OCI-LY1 (cell line): ENCODE measurements around the gene RPL28.
A peak's percentile ranks its signal among the peaks of the same experiment; 100 is the strongest.

Experiments
- H2AFZ ChIP-seq: fragments of 200-600 bp; sonication (generic), shearing (Covaris generic); 2 replicates; pipeline ENCODE4 v1.6.0; 2014; ENCODE audit warnings: antibody characterized with exemption, mild to moderate bottlenecking, low read length
- H3F3A ChIP-seq: fragments of 200-600 bp; sonication (generic), shearing (Covaris generic); 2 replicates; pipeline ENCODE4 v1.6.0; 2014; ENCODE audit warnings: mild to moderate bottlenecking, antibody characterized with exemption, low read length, moderate library complexity; ENCODE audit not compliant: insufficient read depth
- H3K27ac ChIP-seq: fragments of 200-600 bp; sonication (generic); 2 replicates; pipeline ENCODE4 v1.5.1; 2014; ENCODE audit warnings: low read length, mixed run types, mild to moderate bottlenecking, low read depth; ENCODE audit not compliant: poor library complexity, severe bottlenecking
- H3K27me3 ChIP-seq: fragments of 200-600 bp; sonication (generic); 2 replicates; pipeline ENCODE4 v1.6.0; 2014; ENCODE audit warnings: antibody characterized with exemption, mild to moderate bottlenecking, low read length, moderate library complexity; ENCODE audit not compliant: insufficient read depth
- H3K36me3 ChIP-seq: fragments of 200-600 bp; sonication (generic); 2 replicates; pipeline ENCODE4 v1.6.1; 2014; ENCODE audit warnings: mild to moderate bottlenecking, antibody characterized with exemption, low read length, moderate library complexity, mixed read lengths; ENCODE audit not compliant: insufficient read depth
- H3K4me1 ChIP-seq: fragments of 200-600 bp; sonication (generic); 2 replicates; pipeline ENCODE4 v1.5.1; 2014; ENCODE audit warnings: mild to moderate bottlenecking, low read length, moderate library complexity; ENCODE audit not compliant: insufficient read depth, severe bottlenecking
- H3K4me2 ChIP-seq: fragments of 200-600 bp; sonication (generic), shearing (Covaris generic); 2 replicates; pipeline ENCODE4 v1.6.1; 2014; ENCODE audit warnings: low read length
- H3K4me3 ChIP-seq: fragments of 200-600 bp; sonication (generic); 2 replicates; pipeline ENCODE4 v1.5.1; 2014; ENCODE audit warnings: low read length, low read depth, mild to moderate bottlenecking, mixed read lengths; ENCODE audit not compliant: poor library complexity, severe bottlenecking
- H3K79me2 ChIP-seq: fragments of 200-600 bp; shearing (Covaris generic); 2 replicates; pipeline ENCODE4 v1.6.1; 2016; ENCODE audit warnings: mixed run types, low read length, mixed read lengths; ENCODE audit not compliant: insufficient read depth
- H3K9ac ChIP-seq: fragments of 200-600 bp; sonication (generic), shearing (Covaris generic); 2 replicates; pipeline ENCODE4 v1.6.1; 2014; ENCODE audit warnings: mild to moderate bottlenecking, low read length, mixed read lengths
- H3K9me2 ChIP-seq: fragments of 200-600 bp; sonication (generic), shearing (Covaris generic); 2 replicates; pipeline ENCODE4 v1.6.1; 2014; ENCODE audit warnings: low read depth, mild to moderate bottlenecking, low read length, mixed read lengths
- H3K9me3 ChIP-seq: fragments of 200-600 bp; shearing (Covaris generic); 2 replicates; pipeline ENCODE4 v1.6.1; 2014; ENCODE audit warnings: low read length, mixed read lengths
- H4K20me1 ChIP-seq: fragments of 200-600 bp; sonication (generic), shearing (Covaris generic); 2 replicates; pipeline ENCODE4 v1.6.0; 2016; ENCODE audit warnings: mild to moderate bottlenecking, low read length; ENCODE audit not compliant: insufficient read depth
- EZH2 ChIP-seq: fragments of 200-600 bp; sonication (generic), shearing (Covaris generic); IDR thresholded peaks from 2 replicates; pipeline ENCODE4 v1.8.0; 2017; ENCODE audit warnings: borderline replicate concordance, mixed run types, mild to moderate bottlenecking, antibody characterized with exemption, low read length, moderate library complexity, mixed read lengths
- TF ChIP-seq, protein P1 (sequence below): fragments of 200-600 bp; sonication (generic), shearing (Covaris generic); IDR thresholded peaks from 2 replicates; pipeline ENCODE4 v1.5.1; 2017; ENCODE audit warnings: mild to moderate bottlenecking, antibody characterized with exemption, low read length, moderate library complexity, mixed read lengths

RPL28 gene

DNA sequence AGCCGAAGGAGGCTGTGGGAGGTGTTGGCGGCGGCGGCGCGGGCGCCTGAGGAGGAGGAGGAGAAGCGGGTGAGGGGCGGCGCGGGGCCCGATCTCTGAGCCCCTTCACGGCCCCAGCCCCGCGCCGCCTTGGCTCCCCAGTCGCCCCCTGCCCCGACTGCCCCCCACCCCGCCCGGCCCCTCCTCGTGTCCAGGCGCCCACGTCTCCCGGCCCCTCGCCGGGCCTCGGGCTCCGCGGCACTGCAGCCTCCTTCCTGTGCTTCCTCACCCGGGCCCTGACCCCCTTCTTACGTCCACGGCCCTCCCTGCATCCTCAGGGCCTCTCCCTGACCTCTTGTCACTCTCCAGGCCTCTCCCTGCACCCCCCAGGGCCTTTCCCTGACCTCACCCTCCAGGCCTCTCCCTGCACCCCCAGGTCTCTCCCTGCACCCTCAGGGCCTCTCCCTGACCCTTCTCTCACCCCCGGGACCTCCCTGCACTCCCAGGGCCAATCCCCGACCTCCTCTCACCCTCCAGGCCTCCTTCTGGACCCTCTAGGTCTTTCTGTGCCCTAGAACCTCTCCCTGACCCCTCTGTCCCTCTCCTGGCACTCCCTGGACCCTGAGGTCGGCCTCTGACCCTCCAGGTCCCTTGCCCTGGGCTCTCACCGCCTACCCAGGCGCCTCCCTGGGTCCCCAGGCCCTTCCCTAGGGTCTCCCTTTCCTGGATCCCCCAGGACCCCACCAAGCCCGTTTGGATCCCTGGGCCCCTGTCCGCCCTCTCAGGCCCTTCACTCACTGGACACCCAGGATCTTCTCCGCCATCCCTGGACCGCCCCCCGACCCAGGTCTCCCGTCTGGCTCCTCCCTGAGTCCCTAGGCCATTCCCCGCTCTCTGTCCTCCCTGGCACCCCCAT is 45.6 kb upstream of the RPL28 start:
- H3K36me3 ChIP-seq, result peaks cover 14% of the 10 kb centered on the region
- peak overlapping the region; percentile 73 for H3K4me3 ChIP-seq
- H3K4me1 ChIP-seq, result peaks cover 25% of the 10 kb centered on the region
- TF ChIP-seq, protein P1, sequence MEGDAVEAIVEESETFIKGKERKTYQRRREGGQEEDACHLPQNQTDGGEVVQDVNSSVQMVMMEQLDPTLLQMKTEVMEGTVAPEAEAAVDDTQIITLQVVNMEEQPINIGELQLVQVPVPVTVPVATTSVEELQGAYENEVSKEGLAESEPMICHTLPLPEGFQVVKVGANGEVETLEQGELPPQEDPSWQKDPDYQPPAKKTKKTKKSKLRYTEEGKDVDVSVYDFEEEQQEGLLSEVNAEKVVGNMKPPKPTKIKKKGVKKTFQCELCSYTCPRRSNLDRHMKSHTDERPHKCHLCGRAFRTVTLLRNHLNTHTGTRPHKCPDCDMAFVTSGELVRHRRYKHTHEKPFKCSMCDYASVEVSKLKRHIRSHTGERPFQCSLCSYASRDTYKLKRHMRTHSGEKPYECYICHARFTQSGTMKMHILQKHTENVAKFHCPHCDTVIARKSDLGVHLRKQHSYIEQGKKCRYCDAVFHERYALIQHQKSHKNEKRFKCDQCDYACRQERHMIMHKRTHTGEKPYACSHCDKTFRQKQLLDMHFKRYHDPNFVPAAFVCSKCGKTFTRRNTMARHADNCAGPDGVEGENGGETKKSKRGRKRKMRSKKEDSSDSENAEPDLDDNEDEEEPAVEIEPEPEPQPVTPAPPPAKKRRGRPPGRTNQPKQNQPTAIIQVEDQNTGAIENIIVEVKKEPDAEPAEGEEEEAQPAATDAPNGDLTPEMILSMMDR, result no peak
- TF ChIP-seq EZH2, result no peak
- H3K27me3 ChIP-seq, result no peaks in the 10 kb centered on the region
- no peaks in the 10 kb centered on the region for H3F3A ChIP-seq
- peak overlapping the region; percentile 89 for H3K4me2 ChIP-seq
- H4K20me1 ChIP-seq, result no peaks in the 10 kb centered on the region
- no peak overlapping the region for H2AFZ ChIP-seq
- no peaks in the 10 kb centered on the region for H3K79me2 ChIP-seq
- H3K27ac ChIP-seq, result no peak overlapping the region
- no peaks in the 10 kb centered on the region for H3K9me2 ChIP-seq
- H3K9me3 ChIP-seq, result no peaks in the 10 kb centered on the region
- H3K9ac ChIP-seq, result peak overlapping the region; percentile 85

DNA sequence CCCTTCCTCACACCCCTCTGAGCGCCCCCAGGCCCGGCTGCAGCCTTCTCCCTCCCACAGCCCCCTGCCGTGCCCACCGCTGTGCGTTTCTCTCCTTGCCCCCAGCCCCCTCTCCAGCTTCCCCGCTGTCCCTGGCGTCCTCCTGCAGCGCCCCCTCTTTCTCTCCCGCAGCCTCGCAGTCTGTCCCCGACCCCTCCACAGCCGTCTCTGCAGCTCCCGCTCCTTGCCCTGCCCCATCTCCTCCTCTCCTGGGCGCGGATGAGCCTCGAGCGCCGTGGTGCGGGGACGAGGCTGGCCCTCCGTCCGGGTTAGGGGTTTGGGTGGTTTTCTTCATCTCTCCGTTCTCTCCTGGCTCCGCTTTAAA is 45.0 kb upstream of the RPL28 start:
- H2AFZ ChIP-seq, result no peak overlapping the region
- TF ChIP-seq EZH2, result no peak
- TF ChIP-seq, protein P1, result peak; percentile 45; the same call in 1 of the 2 replicates

DNA sequence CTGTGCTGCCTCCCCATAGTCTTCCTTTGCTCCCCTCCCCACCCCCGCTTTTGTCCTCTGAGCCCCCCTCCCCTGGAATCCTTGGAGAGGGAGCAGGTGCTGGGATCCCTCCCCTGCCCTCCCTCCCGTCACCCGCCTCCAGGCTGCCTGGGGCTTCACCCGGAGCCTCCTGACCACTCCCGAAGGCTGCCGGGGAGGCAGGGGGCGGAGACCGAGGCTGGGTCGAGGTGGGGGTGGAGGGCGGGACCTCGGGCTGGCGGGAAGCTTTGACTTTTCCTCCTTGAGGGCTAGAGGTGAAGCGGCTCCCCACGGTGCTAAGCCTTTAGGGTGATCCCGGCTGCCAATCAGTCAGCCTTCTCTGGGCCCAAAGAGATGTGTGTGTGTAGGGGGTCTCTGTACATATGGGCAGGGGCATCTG is 44.6 kb upstream of the RPL28 start:
- H3K27me3 ChIP-seq, result no peaks in the 10 kb centered on the region
- H3K79me2 ChIP-seq, result no peaks in the 10 kb centered on the region
- TF ChIP-seq EZH2, result no peak
- TF ChIP-seq, protein P1, result no peak
- no peak overlapping the region for H3K27ac ChIP-seq
- no peaks in the 10 kb centered on the region for H3K9me3 ChIP-seq
- no peaks in the 10 kb centered on the region for H4K20me1 ChIP-seq
- no peak overlapping the region for H2AFZ ChIP-seq
- peaks cover 14% of the 10 kb centered on the region for H3K36me3 ChIP-seq
- H3K4me3 ChIP-seq, result peak overlapping the region; percentile 73
- H3F3A ChIP-seq, result no peaks in the 10 kb centered on the region
- H3K9ac ChIP-seq, result peak overlapping the region; percentile 85
- peaks cover 25% of the 10 kb centered on the region for H3K4me1 ChIP-seq
- peak overlapping the region; percentile 89 for H3K4me2 ChIP-seq
- no peaks in the 10 kb centered on the region for H3K9me2 ChIP-seq

More for the DNA sequence above, 45.0 kb upstream of the RPL28 start:
- Histone ChIP-seq H3K4me3 (peak overlapping the region; percentile 73), H3K9me3 (no peaks in the 10 kb centered on the region), H3K27me3 (no peaks in the 10 kb centered on the region), H3K79me2 (no peaks in the 10 kb centered on the region), H3F3A (no peaks in the 10 kb centered on the region), H3K4me2 (peak overlapping the region; percentile 89), H4K20me1 (no peaks in the 10 kb centered on the region), H3K36me3 (peaks cover 14% of the 10 kb centered on the region), H3K27ac (no peak overlapping the region), H3K9me2 (no peaks in the 10 kb centered on the region), H3K4me1 (peaks cover 25% of the 10 kb centered on the region), H3K9ac (peak overlapping the region; percentile 85)
